K562 (cell line): ENCODE measurements around the gene TMEM217. TPM values are rescaled to one million over a fixed set of nuclear protein-coding genes. Genes with fewer than 3 reads are reported as not detected.

Source experiments
- ASH1L ChIP-seq: fragments of 450-650 bp; IDR thresholded peaks from 2 replicates; pipeline ENCODE4 v1.6.1; 2018; ENCODE audit warnings: borderline replicate concordance, mild to moderate bottlenecking, low read depth; ENCODE audit not compliant: partially characterized antibody
- MAFK ChIP-seq: IDR thresholded peaks from 2 replicates; pipeline ENCODE4 v1.6.1; 2011; ENCODE audit warnings: low read length, improper control_type of control experiment
- NR4A1 ChIP-seq, 2 experiments: fragments of 250-450 bp in 1 of 2; fragments of 450-650 bp in 1 of 2; sonication (Bioruptor Pico) in 1 of 2; IDR thresholded peaks; 2 replicates each; pipeline versions ENCODE4 v1.4.0 to v1.6.1; 2016 to 2020; ENCODE audit warnings: mild to moderate bottlenecking in 2 of 2, missing compliant biosample characterization in 1 of 2, missing genetic modification characterization in 1 of 2, moderate library complexity in 1 of 2
- ZBTB8A ChIP-seq: fragments of 450-650 bp; IDR thresholded peaks from 2 replicates; pipeline ENCODE4 v1.6.1; 2018; ENCODE audit warnings: mild to moderate bottlenecking, moderate library complexity; ENCODE audit not compliant: partially characterized antibody
- ZNF134 ChIP-seq: fragments of 250-450 bp; sonication (Bioruptor Pico); conservative IDR thresholded peaks from 2 replicates; pipeline ENCODE4 v1.4.0; 2020
- ZNF212 ChIP-seq: fragments of 450-650 bp; formaldehyde crosslinking; IDR thresholded peaks from 2 replicates; pipeline ENCODE4 v1.4.0; 2020; ENCODE audit warnings: mild to moderate bottlenecking
- ZNF830 ChIP-seq: fragments of 250-450 bp; sonication (Bioruptor Pico); IDR thresholded peaks from 2 replicates; pipeline ENCODE4 v1.5.0; 2021; ENCODE audit warnings: mild to moderate bottlenecking
- polyA plus RNA-seq, 8 experiments: library from polyadenylated mRNA; depleted of rRNA in 4 of 8; stranded (reverse) in 5 of 8; unstranded in 3 of 8; fragments of >200 nt; fragmentation: Nextera tagmentation in 2 of 8; fragmentation: Illumina TruSeq in 1 of 8; extraction: Ambion mirVana in 2 of 8; extraction: Trizol in 1 of 8; gene quantifications; 2 replicates each; pipeline versions ENCODE4 v1.2.1 to v1.2.3, GENCODE V29; 2011 to 2014; ENCODE audit warnings: inconsistent platforms in 1 of 8, missing spikeins in 1 of 8
- total RNA-seq, 7 experiments: library from RNA; depleted of rRNA in 6 of 7; stranded (reverse); fragments of >200 nt in 6 of 7; fragmentation: Illumina TruSeq in 2 of 7; extraction: Trizol in 2 of 7; gene quantifications; 2 replicates each; pipeline versions ENCODE4 v1.2.1 to v1.2.3, GENCODE V29; 2011 to 2021; ENCODE audit warnings: low replicate concordance in 1 of 7
- TF ChIP-seq, protein P1 (sequence below): fragments of 200-400 bp; formaldehyde crosslinking; IDR thresholded peaks from 2 replicates; pipeline ENCODE4 v1.6.1; 2017; ENCODE audit warnings: mild to moderate bottlenecking, low read depth, low read length, moderate library complexity
- TF ChIP-seq, protein P2 (sequence below), 2 experiments: fragments of 250-450 bp in 1 of 2; fragments of 450-650 bp in 1 of 2; sonication (Bioruptor Pico) in 1 of 2; IDR thresholded peaks; 2 replicates each; pipeline versions ENCODE4 v1.6.1 to v1.8.0; 2016 to 2021; ENCODE audit warnings: mild to moderate bottlenecking in 2 of 2, moderate library complexity in 2 of 2, missing compliant biosample characterization in 1 of 2, missing genetic modification characterization in 1 of 2

Gene TMEM217
- total and polyA plus RNA-seq, 9 of the 15 experiments (the other 6 are each of a cell fraction or from before 2014, with no cell fraction given), result 1.3 to 8.0 (median 1.9) TPM

DNA sequence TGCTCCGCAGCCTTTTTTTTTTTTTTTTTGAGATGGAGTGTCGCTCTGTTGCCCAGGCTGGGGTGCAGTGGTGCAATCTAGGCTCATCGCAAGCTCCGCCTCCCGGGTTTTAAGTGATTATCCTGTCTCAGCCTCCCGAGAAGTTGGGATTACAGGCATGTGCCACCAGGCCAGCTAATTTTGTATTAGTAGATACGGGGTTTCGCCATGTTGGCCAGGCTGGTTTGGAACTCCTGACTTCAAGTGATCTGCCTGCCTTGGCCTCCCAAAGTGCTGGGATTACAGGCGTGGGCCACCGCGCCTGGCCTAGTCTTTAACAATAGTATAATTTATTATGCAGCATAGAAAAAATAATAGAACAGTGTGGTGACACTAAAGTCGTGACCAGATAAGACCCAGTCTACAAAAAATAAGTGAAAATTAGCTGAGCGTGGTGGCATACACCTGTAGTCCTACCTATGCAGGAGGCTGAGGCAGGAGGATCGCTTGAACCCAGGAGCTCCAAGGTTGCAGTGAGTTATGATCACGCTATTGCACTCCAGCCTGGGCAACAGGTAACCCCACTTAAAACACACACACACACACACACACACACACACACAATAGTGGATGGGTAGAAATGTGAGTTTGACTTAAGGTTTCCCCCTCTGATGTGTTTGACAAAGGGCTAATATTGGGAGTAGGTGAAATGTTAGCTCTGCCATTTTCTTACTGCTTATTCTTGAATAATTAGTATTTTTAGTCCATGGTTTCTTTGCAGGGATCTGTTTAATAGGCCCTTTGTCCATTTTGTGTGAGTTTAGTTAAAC lies 81.5 kb downstream of the TMEM217 start (continued):
- TF ChIP-seq ZNF830 (peak; percentile 99), ZNF134 (CRISPR knock-in tag) (no peak; the same call in 1 of the 2 replicates), ASH1L (no peak), NR4A1 (CRISPR knock-in tag; IDR thresholded peaks at IDR 0.05) (no peak), NR4A1 (tag; IDR thresholded peaks at IDR 0.05) (no peak; the same call in 1 of the 2 replicates), ZNF212 (peak; percentile 83; the same call in 1 of the 2 replicates), ZBTB8A (no peak), MAFK (no peak)
- TF ChIP-seq, protein P1, sequence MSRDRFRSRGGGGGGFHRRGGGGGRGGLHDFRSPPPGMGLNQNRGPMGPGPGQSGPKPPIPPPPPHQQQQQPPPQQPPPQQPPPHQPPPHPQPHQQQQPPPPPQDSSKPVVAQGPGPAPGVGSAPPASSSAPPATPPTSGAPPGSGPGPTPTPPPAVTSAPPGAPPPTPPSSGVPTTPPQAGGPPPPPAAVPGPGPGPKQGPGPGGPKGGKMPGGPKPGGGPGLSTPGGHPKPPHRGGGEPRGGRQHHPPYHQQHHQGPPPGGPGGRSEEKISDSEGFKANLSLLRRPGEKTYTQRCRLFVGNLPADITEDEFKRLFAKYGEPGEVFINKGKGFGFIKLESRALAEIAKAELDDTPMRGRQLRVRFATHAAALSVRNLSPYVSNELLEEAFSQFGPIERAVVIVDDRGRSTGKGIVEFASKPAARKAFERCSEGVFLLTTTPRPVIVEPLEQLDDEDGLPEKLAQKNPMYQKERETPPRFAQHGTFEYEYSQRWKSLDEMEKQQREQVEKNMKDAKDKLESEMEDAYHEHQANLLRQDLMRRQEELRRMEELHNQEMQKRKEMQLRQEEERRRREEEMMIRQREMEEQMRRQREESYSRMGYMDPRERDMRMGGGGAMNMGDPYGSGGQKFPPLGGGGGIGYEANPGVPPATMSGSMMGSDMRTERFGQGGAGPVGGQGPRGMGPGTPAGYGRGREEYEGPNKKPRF, result no peak
- TF ChIP-seq, protein P2, sequence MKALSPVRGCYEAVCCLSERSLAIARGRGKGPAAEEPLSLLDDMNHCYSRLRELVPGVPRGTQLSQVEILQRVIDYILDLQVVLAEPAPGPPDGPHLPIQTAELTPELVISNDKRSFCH (CRISPR knock-in tag; IDR thresholded peaks at IDR 0.05), result no peak
- TF ChIP-seq, protein P2 (tag; IDR thresholded peaks at IDR 0.05), result no peak
